OCI-LY1 (cell line): ENCODE results near the gene C18orf63.
A peak's percentile ranks its signal among the peaks of the same experiment; 100 is the strongest.

Experiments
- H2AFZ ChIP-seq: fragments of 200-600 bp; sonication (generic), shearing (Covaris generic); 2 replicates; pipeline ENCODE4 v1.6.0; 2014; ENCODE audit warnings: antibody characterized with exemption, mild to moderate bottlenecking, low read length
- H3F3A ChIP-seq: fragments of 200-600 bp; sonication (generic), shearing (Covaris generic); 2 replicates; pipeline ENCODE4 v1.6.0; 2014; ENCODE audit warnings: mild to moderate bottlenecking, antibody characterized with exemption, low read length, moderate library complexity; ENCODE audit not compliant: insufficient read depth
- H3K27ac ChIP-seq: fragments of 200-600 bp; sonication (generic); 2 replicates; pipeline ENCODE4 v1.5.1; 2014; ENCODE audit warnings: low read length, mixed run types, mild to moderate bottlenecking, low read depth; ENCODE audit not compliant: poor library complexity, severe bottlenecking
- H3K27me3 ChIP-seq: fragments of 200-600 bp; sonication (generic); 2 replicates; pipeline ENCODE4 v1.6.0; 2014; ENCODE audit warnings: antibody characterized with exemption, mild to moderate bottlenecking, low read length, moderate library complexity; ENCODE audit not compliant: insufficient read depth
- H3K36me3 ChIP-seq: fragments of 200-600 bp; sonication (generic); 2 replicates; pipeline ENCODE4 v1.6.1; 2014; ENCODE audit warnings: mild to moderate bottlenecking, antibody characterized with exemption, low read length, moderate library complexity, mixed read lengths; ENCODE audit not compliant: insufficient read depth
- H3K4me1 ChIP-seq: fragments of 200-600 bp; sonication (generic); 2 replicates; pipeline ENCODE4 v1.5.1; 2014; ENCODE audit warnings: mild to moderate bottlenecking, low read length, moderate library complexity; ENCODE audit not compliant: insufficient read depth, severe bottlenecking
- H3K4me2 ChIP-seq: fragments of 200-600 bp; sonication (generic), shearing (Covaris generic); 2 replicates; pipeline ENCODE4 v1.6.1; 2014; ENCODE audit warnings: low read length
- H3K4me3 ChIP-seq: fragments of 200-600 bp; sonication (generic); 2 replicates; pipeline ENCODE4 v1.5.1; 2014; ENCODE audit warnings: low read length, low read depth, mild to moderate bottlenecking, mixed read lengths; ENCODE audit not compliant: poor library complexity, severe bottlenecking
- H3K79me2 ChIP-seq: fragments of 200-600 bp; shearing (Covaris generic); 2 replicates; pipeline ENCODE4 v1.6.1; 2016; ENCODE audit warnings: mixed run types, low read length, mixed read lengths; ENCODE audit not compliant: insufficient read depth
- H3K9ac ChIP-seq: fragments of 200-600 bp; sonication (generic), shearing (Covaris generic); 2 replicates; pipeline ENCODE4 v1.6.1; 2014; ENCODE audit warnings: mild to moderate bottlenecking, low read length, mixed read lengths
- H3K9me2 ChIP-seq: fragments of 200-600 bp; sonication (generic), shearing (Covaris generic); 2 replicates; pipeline ENCODE4 v1.6.1; 2014; ENCODE audit warnings: low read depth, mild to moderate bottlenecking, low read length, mixed read lengths
- H3K9me3 ChIP-seq: fragments of 200-600 bp; shearing (Covaris generic); 2 replicates; pipeline ENCODE4 v1.6.1; 2014; ENCODE audit warnings: low read length, mixed read lengths
- H4K20me1 ChIP-seq: fragments of 200-600 bp; sonication (generic), shearing (Covaris generic); 2 replicates; pipeline ENCODE4 v1.6.0; 2016; ENCODE audit warnings: mild to moderate bottlenecking, low read length; ENCODE audit not compliant: insufficient read depth
- EZH2 ChIP-seq: fragments of 200-600 bp; sonication (generic), shearing (Covaris generic); IDR thresholded peaks from 2 replicates; pipeline ENCODE4 v1.8.0; 2017; ENCODE audit warnings: borderline replicate concordance, mixed run types, mild to moderate bottlenecking, antibody characterized with exemption, low read length, moderate library complexity, mixed read lengths
- TF ChIP-seq, protein P1 (sequence below): fragments of 200-600 bp; sonication (generic), shearing (Covaris generic); IDR thresholded peaks from 2 replicates; pipeline ENCODE4 v1.5.1; 2017; ENCODE audit warnings: mild to moderate bottlenecking, antibody characterized with exemption, low read length, moderate library complexity, mixed read lengths

The C18orf63 gene

DNA sequence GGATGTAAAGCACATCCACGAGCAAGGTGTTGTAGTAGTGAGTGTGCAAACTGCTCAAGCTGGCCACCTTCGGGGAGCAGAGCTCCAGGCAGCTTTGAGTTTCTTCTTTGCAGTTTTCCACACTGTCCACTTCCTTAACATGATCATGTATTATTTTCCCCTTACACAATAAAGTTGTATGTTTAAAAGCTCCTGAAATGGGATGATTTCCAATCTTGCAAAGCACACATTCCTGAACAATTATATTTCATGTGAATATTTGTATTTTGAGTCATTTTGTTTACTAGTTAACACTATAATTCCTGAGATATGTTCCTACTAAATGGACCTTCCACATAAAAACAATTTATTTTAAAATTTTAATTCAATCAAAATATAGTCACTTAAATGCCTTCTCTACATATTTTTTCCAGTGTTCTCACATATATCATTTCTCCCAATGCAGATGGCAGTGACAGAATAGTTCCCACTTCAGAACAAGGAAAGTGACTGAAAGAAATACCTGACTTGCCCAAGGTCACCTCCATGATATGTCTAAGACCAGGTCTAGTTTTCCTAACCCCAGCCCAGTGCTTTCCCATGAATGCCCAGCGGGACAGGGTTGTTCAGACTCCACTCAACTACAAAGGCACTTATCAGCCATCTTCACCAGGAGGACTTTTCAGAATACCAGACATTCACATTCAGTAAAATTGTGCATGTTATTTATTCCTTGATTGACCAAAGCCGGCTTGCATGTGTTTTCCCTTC lies 29.4 kb upstream of the C18orf63 start:
- H3K79me2 ChIP-seq, result peaks cover 30% of the 10 kb centered on the region

DNA sequence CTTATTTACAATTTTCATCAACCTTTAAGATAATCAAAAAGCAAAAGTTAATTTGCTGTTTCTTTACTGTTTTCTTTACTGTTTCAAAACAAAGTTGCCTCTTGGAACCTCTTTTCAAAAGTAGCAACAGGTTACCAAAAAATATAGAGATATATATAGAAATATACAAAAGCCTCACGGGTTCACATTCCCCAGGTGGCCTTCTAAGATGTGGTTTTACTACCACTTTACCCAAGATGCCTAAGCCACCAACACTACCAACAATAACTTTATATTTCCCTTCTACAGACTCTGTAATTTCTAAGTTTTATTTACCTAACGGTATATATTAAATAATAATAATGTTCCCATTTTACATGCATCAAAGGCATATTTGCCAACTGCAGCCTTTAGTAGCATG lies 28.8 kb upstream of the C18orf63 start:
- Histone ChIP-seq H3K9ac (peak overlapping the region; percentile 57), H4K20me1 (no peaks in the 10 kb centered on the region), H3F3A (0 out of 2 replicates have a peak, but pooled peaks cover 9% of the 10 kb centered on the region), H3K79me2 (peaks cover 30% of the 10 kb centered on the region), H2AFZ (no peak overlapping the region), H3K9me2 (no peaks in the 10 kb centered on the region), H3K27me3 (no peaks in the 10 kb centered on the region), H3K27ac (peak overlapping the region; percentile 95), H3K36me3 (peaks cover 10% of the 10 kb centered on the region), H3K4me1 (peaks cover 91% of the 10 kb centered on the region), H3K4me3 (peak overlapping the region; percentile 34), H3K9me3 (peaks cover 2% of the 10 kb centered on the region; the same call in 1 of the 2 replicates), H3K4me2 (peak overlapping the region; percentile 68)
- TF ChIP-seq EZH2, result no peak
- TF ChIP-seq, protein P1, sequence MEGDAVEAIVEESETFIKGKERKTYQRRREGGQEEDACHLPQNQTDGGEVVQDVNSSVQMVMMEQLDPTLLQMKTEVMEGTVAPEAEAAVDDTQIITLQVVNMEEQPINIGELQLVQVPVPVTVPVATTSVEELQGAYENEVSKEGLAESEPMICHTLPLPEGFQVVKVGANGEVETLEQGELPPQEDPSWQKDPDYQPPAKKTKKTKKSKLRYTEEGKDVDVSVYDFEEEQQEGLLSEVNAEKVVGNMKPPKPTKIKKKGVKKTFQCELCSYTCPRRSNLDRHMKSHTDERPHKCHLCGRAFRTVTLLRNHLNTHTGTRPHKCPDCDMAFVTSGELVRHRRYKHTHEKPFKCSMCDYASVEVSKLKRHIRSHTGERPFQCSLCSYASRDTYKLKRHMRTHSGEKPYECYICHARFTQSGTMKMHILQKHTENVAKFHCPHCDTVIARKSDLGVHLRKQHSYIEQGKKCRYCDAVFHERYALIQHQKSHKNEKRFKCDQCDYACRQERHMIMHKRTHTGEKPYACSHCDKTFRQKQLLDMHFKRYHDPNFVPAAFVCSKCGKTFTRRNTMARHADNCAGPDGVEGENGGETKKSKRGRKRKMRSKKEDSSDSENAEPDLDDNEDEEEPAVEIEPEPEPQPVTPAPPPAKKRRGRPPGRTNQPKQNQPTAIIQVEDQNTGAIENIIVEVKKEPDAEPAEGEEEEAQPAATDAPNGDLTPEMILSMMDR, result no peak

More for the DNA sequence above, 29.4 kb upstream of the C18orf63 start:
- H3K4me1 ChIP-seq, result peaks cover 95% of the 10 kb centered on the region
- H4K20me1 ChIP-seq, result no peaks in the 10 kb centered on the region
- H3K36me3 ChIP-seq, result peaks cover 9% of the 10 kb centered on the region
- peak overlapping the region; percentile 95 for H3K27ac ChIP-seq
- no peaks in the 10 kb centered on the region for H3K9me2 ChIP-seq
- peak overlapping the region; percentile 25 for H3K4me3 ChIP-seq
- no peak overlapping the region for H2AFZ ChIP-seq
- peak overlapping the region; percentile 46 for H3K9ac ChIP-seq
- TF ChIP-seq EZH2, result no peak
- TF ChIP-seq, protein P1, result no peak
- H3K9me3 ChIP-seq, result peaks cover 2% of the 10 kb centered on the region; the same call in 1 of the 2 replicates
- H3F3A ChIP-seq, result 0 out of 2 replicates have a peak, but pooled peaks cover 9% of the 10 kb centered on the region
- H3K4me2 ChIP-seq, result peak overlapping the region; percentile 68
- no peaks in the 10 kb centered on the region for H3K27me3 ChIP-seq

DNA sequence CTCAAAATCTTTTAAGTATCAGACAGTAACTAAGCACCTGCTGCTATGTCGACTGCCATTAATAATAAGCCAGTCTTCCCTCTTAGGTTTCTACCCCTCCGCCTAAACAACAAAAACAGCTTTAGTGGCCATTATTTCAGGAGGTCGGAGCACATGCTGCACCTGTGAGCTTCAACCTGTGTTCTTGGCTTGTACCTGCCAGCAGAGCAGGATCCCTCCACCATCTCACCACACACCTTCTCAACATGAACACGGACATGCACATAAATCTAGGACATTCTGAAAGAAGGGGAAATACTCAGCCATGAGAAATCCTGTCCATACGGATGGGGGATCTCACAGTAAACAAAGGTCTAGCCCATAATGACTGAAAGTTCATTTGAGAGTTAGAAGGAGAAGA lies 27.6 kb upstream of the C18orf63 start:
- Histone ChIP-seq H3K4me2 (peak overlapping the region; percentile 68), H3K79me2 (peaks cover 27% of the 10 kb centered on the region), H3K36me3 (peaks cover 10% of the 10 kb centered on the region), H3K4me3 (peak overlapping the region; percentile 34), H3K27ac (peak overlapping the region; percentile 95), H3F3A (0 out of 2 replicates have a peak, but pooled peaks cover 9% of the 10 kb centered on the region), H3K9me2 (no peaks in the 10 kb centered on the region), H3K4me1 (peaks cover 84% of the 10 kb centered on the region), H2AFZ (no peak overlapping the region), H4K20me1 (no peaks in the 10 kb centered on the region), H3K27me3 (no peaks in the 10 kb centered on the region), H3K9me3 (peaks cover 2% of the 10 kb centered on the region; the same call in 1 of the 2 replicates), H3K9ac (peak overlapping the region; percentile 57)
- TF ChIP-seq EZH2, result no peak
- TF ChIP-seq, protein P1, result no peak
